GM19351 (cell line): ENCODE measurements around the gene LRRC2.
"Not testable (repeated sequence)": the region's sequence is repeated elsewhere in the genome, so short reads cannot be mapped to it uniquely, and the experiment has no call there.

Experiments used
- ATAC-seq: cut with Tn5 transposase; IDR thresholded peaks from one replicate; pipeline ENCODE4 v1.9.1; 2021; ENCODE audit warnings: mild to moderate bottlenecking, moderate library complexity; ENCODE audit not compliant: unreplicated experiment

The LRRC2 gene

DNA sequence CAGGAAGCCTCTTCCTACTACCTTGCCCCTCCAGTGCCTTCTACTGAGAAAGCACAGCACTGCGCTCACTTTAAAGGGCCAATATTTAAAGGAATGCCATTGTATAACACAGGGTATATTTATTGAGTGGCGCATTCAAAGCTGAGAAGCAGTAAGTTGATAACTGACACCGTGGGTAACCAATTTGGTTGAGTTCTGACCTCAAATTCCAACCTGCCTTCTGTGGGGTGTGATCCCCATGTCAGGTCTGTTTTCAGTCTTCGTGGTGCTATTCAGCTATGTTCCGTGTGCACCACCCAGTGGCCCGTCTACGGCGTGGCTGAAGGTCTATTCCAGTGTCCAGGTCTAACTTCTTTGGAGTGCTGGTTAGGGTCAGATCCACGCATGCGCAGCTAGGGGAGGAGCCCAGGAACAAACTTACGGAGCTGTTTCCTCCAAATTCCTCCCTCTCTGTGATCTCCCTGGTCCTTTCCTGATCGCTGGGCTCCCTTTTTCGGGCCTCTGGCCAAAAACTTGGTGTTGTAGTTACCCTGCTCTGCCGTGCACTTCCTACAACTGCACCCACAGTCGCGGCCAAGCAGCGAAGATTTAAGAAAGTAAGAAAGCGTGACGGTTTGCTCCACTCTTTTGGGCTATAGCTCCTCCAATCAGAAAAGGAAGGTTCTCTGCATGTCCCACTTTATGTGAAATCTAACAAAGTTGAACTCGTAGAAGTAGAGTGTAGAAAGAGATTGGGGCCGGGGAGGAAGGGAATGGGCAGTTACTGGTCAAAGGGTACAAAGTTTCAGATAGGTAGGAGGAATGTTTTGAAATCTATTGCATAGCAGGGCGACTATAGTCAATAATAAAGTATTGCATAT, 7.7 kb downstream of the LRRC2 start:
- ATAC-seq = peak; percentile 87

DNA sequence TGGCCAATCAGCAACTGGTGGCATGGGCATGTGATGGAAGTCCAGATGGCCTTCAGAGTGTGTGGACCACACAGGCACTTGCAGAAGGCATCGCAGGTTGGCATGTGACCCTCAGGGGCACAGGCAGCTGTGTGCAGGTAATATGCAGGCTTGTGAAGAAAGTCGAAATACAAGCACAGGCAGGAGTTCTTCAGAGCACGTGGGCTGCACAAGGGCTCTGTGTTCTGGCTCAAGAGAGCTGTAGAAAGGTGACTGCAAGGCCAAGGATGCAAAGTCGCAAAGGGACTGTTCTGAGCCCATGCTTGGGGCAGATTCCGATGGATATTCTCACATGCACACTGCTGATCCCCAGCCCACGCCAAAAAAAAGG, 8.3 kb downstream of the LRRC2 start:
- no peak for ATAC-seq

DNA sequence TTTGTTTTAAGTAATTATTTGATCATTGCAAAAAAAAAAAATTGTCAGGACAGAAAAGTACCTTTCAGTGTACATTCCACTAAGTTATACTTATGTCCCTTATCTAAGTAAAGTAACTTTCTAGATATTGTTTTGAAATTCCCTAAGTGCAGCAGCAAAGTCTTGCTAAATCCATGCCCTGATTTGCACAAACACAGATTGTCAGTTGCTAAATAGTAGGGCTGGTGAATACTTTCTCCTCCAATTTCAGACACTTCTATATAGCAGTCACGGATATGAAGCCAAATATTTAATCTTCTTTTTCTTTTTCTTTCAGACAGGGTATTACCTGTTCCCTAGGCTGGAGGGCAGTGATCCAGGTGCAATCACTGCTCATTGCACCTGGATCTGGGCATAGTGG, 12.9 kb downstream of the LRRC2 start:
- no peak for ATAC-seq

DNA sequence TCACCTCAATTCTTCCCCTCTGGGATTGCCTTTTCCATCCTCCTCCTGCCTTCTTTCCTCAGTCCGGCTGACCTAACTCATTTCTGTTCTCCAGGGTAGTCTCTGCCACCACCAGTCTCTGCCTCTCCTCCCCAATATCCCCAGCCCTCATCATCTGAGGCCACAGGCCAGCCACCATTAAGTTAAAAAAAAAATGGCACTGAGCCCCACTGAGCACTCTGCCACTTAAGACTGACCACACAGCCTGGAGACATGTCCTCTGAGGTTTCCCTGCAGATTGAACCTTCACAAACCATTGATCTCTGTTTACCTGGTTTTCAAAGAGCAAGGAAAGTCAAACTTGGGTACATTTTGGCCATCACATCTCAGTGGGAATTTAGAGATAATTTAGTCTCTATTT, 13.6 kb downstream of the LRRC2 start:
- ATAC-seq = no peak

DNA sequence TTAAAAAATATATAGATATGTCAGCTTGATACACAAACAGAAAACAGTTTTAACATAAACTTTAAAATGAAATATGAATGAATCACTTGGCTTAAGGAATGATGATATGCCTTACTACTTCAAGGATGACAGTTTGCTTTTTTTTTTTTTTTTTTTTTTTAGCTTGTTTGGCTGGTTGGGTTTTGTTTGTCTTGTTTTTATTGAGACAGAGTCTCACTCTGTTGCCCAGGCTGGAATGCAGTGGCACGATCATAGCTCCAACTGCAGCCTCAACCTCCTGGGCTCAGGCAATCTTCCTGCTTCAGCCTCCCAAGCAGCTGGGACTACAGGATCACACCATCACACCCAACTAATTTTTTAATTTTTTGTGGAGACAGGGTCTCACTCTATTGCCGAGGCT, 14.5 kb downstream of the LRRC2 start:
- no peak for ATAC-seq

DNA sequence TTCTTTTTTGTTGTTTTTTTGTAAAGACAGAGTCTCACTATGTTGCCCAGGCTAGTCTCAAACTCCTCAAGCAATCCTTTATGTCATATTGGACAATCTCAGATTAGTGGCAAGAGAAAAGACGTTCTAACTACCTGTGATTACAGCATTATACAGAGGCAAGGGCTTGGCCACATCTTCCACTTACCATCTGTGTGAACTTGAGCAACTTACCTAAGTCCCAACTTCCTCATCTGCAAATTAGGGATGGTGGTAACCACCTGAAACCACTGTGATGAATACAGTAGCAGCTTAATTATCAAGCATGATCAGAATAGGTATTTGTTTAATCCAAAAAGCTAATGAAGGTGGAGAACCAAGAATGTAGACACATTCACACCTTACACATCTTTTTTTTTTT, 16.1 kb downstream of the LRRC2 start:
- no peak for ATAC-seq

DNA sequence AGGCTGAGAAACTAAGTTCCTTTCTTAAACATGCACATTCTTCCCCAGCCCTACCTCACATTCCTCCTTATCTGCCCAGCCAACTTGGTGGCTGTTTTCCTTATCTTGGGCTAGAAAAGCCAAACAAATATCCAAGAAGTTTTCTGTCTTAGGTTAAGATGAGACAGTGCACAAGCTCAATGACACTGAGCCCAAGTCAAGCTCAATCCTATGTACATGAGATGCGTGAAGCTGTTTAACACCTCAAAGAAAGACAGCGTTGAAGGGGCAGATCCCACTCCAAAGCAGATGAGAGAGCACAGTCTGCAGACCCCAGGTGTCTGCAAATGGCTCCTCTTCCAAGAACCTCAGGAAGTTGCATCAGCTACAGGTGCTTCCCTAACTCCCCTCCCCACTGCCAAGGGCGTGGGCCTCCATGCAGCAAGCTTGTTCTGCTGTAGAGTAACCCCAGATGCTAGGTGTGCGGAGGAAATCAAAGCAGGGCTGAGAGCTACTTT, 16.6 kb downstream of the LRRC2 start:
- no peak for ATAC-seq

DNA sequence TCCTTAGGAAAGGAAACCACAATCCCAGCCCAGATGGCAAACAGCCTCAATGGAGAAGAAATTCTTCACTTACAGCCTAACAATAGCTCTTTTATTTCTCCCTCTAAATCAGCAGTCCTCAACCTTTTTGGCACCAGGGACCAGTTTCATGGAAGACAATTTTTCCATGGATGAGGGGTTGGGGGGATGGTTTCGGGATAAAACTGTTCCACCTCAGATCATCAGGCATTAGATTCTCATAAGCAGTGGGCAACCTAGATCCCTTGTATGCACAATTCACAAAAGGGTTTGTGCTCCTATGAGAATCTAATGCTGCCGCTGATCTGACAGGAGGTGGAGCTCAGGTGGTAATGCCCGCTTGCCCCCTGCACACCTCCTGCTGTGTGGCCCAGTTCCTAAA, 17.5 kb downstream of the LRRC2 start:
- not testable (repeated sequence) for ATAC-seq

DNA sequence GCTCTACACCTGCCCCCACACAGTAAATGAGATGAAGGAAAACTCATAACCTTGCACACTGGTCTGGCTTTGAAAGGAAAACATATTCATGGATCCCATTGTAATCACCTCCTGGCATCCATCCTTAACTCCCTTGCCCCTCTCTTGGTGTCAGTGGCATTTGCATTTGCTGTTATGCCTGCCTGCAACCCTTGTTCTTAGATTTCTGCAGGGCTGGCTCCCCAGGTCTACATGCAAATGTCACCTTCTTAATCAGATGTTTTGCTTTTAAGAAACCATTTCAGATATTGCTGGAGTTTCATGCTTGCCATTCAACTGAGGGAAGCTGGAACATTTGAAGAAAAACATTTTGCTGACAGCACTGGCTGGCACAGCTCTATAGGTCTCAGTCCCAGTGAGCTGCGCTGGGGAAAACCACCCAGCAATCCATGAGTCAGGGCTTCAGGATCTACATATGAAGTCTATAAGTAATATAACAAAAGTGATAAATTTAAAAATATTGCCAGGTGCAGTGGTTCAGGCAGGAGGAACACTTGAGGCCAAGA, 19.1 kb downstream of the LRRC2 start:
- no peak for ATAC-seq

DNA sequence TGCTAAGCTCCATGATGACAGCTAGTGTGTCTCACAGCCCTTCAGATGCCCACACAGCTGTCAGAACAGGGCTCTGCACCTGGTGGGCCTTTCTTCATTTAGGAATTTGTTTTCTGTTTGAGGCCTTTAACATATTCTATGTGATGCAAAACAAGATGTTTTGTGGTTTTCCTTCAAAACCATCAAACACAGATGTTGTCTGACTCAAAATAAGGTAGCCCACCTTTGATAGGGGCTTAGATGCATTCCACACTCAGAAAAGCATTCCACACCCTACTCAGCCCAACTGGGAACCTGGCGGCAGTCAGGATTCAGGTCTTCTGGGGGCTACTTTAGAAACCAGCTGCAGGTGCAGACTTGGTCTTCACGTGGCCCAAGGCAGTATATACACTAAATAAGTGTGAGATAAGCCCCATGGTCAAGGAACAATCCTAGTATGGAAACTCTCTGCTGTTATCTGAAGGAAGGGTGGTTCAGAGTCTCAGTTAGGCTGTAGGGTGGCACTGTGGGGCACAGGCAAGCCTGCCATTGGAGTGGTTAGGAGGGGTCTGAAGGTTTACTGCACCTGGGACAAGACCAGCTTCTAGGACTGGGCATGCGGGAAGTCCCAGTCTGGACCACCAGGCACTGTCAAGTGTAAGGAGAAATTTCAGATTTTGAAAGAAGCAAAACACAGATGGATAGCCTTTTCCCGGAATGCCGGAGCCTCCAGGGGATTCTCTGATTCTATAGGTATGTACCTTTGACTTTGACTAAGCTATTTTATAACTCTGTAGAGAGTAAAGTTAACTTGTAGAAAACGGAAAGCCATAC, 20.1 kb downstream of the LRRC2 start:
- ATAC-seq = no peak

DNA sequence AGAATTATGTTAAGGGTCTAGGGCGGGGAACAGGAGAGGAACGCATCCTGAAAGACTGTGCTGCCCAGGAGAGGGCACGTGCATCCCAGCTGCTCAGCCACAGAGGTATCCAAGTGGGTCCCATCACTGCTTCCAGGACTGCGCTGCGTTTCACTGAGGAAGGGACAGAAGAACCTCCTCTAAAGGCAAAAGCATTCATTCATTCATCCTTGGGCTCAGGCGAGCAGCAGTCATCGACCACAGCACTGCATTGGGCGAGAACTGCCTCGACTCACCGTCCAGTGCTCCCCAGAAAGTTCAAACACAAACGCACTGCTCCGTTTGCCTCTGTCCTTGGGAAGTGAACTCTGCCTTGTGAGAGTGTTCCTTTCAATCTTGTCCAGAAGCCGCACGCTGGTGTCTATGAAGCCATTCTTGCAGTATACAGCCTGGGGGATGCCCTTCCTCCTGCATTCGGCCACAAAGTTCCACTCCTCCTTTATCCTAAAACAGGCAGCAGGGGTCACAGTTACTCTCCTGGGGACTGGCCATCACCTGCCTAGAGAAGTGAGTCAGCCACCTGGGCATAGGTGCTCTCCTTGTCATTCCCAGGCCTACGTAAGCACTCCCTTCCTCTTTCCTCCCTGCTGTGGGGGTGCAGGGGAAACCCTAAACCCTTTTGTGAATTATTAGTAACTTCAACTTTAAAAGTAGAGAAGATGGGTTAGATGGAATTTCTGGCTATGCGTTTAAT, 21.2 kb downstream of the LRRC2 start:
- ATAC-seq = no peak

DNA sequence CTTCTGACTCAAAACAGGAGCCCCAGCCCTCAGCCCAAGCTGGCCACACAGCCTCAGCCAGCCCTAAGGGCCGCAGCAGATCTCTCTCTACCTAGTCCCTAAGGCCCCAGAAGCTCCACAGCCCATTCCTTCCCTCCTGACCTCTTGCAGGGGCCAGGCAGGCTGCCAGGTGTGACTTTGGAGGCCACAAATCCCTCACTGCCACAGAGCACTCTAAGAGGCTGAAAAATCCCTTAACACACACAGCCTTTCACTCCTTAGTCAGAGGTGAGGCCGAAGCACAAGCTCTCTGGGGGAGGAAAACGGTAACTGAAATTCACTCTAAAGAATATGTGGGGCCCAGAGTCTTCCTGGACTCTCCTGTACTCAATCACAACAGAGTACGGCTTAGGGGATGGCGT, 23.3 kb downstream of the LRRC2 start:
- ATAC-seq = no peak

DNA sequence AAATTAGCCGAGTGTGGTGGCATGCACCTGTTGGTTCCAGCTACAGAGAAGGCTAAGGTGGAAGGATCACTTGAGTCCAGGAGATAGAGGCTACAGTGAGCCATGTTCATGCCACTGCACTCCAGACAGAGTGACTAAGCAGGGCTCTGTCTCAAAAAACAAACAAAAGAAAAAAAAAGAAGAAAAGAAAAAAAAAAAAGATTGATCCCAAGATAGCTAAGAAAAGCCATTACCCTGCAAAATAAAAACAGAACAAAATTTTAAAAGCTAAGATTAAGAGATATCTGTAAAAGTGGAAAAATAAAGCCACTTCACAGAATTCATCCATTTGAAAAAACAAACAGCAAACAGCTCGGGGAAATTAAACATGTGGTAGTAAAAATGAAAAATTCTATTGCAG, 23.8 kb downstream of the LRRC2 start:
- ATAC-seq = no peak

DNA sequence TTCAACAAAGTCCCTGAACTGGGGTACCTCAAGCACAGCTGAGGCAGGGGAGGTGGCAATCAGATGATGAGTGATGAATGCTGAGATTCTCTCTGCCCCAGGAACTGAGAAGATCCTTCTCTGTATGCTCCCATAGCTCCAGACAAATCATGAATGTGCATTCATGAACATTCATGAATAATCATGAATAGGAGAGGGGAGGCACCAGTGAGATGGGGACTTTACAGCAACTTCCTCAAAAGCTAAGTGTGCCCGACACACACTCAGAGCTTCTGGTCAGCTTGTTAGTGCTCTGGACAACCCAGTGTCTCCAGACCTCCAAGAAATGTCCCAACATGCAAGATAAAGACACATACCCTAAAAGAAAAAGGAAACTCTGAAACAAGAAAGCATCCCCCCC, 24.3 kb downstream of the LRRC2 start:
- ATAC-seq = no peak

DNA sequence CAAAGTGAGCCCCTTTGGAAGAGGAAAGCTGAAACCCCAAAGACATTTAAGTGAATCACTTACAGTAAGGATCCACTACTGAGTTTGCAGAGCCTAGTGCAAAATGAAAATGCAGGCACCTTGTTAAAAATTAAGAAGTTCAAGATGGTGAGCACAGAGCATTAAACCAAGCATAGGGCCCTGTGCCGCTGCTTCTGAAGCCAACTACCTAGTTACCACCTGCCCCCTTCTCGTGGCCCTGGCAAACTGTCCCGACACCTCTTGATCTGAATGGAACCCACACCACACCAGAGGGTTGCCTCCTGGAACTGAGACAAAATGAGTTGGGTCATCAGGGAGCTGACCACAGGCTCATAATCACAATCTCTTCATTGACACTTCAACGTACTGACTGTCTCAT, 25.6 kb downstream of the LRRC2 start:
- ATAC-seq = no peak

DNA sequence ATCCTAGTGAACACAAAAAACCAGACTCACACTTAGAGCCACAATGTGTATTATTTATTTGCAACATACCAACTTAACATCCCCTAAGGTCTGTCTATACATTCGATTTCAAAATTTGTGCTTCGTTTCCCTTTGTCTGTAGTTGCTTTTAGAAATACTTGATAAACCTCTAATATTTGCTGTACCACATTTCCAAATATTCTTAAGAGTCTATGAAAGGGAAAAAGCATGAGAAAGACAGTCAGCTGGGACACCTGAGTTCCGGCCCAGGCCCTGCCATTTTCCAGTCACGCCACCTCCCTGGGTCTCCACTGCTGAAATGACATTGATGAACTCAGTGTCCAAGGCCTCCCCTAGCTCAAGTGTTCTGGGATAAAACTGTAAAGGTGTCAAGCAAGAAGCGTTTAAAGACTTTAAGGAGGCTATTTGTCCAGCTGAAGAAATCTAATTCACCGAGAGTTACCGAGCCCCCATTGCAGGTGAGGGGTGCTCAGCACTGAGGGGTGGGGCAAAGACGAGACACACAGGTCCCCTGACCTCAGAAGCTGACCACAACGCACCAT, 26.6 kb downstream of the LRRC2 start:
- no peak for ATAC-seq

DNA sequence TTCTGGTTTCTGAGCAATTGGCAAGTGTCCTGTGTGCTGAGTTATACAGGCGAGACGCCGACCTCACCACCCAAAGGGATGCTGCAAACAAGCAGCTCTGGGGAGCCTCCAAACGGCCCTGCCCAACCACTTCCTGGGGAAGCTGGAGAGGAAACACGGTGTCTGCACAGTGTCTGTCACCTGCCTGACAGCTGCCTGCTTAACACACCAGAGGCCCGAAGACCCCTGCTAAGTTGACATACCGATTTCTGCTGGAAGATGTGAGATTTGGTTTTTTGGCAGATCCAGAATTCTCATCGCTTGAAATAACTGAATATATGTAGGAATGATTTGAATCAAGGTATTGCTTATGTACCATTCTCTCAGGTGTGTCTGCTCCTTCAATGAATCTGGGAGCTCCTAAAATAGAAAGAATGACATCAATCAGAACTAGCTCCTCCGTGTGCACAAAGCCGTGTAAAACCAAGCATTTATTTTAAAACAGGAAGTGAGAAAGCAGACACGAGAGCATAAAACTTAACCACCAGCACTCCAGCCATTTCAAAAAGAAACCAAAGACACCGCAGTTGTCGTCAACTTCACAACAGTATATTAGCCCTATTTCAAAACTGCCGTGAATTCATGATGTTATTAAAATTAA, 27.2 kb downstream of the LRRC2 start:
- peak; percentile 84 for ATAC-seq

DNA sequence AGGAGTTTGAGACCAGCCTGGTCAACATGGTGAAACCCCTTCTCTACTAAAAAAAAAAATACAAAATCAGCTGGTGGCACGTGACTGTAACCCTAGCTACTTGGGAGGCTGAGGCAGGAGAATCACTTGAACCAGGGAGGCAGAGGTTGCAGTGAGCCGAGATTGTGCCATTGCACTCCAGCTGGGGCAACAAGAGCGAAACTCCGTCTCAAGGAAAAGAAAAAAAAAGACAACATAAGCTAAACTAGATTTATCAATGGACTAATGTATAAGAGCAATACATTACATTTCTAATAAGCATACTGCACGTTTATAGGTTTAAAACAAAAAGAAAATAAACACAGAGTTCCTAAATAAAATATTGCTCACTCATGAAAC, 27.7 kb downstream of the LRRC2 start:
- not testable (repeated sequence) for ATAC-seq

DNA sequence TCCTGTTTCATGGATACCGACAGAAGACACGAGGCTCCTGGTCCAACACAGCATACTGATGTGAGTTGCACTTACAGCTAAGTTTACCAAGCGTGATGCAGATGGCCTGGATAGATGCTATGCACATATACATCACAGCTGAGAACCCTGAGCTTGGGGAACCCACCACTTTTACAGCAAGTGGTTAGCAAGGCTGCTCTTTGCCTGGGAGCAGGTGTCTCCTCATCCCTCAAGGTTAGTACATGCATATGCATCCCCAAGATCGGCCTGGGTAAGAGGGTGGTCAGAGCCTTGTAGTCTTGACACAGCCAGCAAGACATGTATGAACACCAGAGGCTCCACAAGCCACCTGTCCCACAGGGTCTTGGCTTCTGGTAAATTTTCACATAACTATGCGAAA, 28.3 kb downstream of the LRRC2 start:
- ATAC-seq = no peak

DNA sequence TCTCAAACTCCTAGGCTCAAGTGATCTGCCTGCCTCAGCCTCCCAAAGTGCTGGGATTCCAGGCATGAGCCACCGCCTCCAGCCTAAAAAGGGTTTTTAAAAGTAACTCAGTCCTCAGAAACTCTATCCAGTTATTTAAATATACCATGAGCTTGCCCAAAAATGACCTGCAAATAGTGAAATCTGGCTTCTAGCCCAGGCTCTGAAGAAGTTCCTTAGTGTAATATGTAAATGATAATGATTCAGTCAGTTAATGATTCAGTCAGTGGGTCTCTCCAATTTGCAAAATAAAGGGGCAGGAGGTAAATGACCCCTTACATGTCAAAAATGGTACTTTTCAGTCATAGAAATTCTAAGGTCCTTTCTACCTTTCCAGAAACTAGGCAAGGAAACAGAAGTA, 28.8 kb downstream of the LRRC2 start:
- no peak for ATAC-seq
